ENCODE results near the gene RIMBP2.

Gene RIMBP2

GRCh38 chr12:130525384-130526172 lies 190.5 kb downstream of the RIMBP2 start:
- no peak for DNase-seq

GRCh38 chr12:130524759-130525158 lies 191.3 kb downstream of the RIMBP2 start:
- DNase-seq = no peak

- DNase-seq = no peak
Measured at GRCh38 chr12:130523863-130524614, 192.1 kb downstream of the RIMBP2 start.

GRCh38 chr12:130523208-130523607 lies 192.9 kb downstream of the RIMBP2 start:
- DNase-seq = no peak

GRCh38 chr12:130522244-130522834 lies 193.8 kb downstream of the RIMBP2 start:
- no peak for DNase-seq

GRCh38 chr12:130521375-130522124 lies 194.5 kb downstream of the RIMBP2 start:
- DNase-seq = no peak

- DNase-seq = no peak
Measured at GRCh38 chr12:130520784-130521183, 195.3 kb downstream of the RIMBP2 start.

GRCh38 chr12:130517588-130517987 lies 198.5 kb downstream of the RIMBP2 start:
- DNase-seq = no peak

- DNase-seq = no peak
Measured at GRCh38 chr12:130514149-130514551, 201.9 kb downstream of the RIMBP2 start.

- DNase-seq = no peak
Measured at GRCh38 chr12:130513556-130513955, 202.5 kb downstream of the RIMBP2 start.

GRCh38 chr12:130511285-130511684 lies 204.8 kb downstream of the RIMBP2 start:
- DNase-seq = no peak

GRCh38 chr12:130509454-130509853 lies 206.6 kb downstream of the RIMBP2 start:
- DNase-seq = no peak

GRCh38 chr12:130508847-130509246 lies 207.3 kb downstream of the RIMBP2 start:
- DNase-seq = no peak

- DNase-seq = no peak
Measured at GRCh38 chr12:130508318-130508717, 207.8 kb downstream of the RIMBP2 start.

GRCh38 chr12:130506844-130507243 lies 209.3 kb downstream of the RIMBP2 start:
- no peak for DNase-seq

GRCh38 chr12:130504840-130505175 lies 211.3 kb downstream of the RIMBP2 start:
- DNase-seq = no peak

GRCh38 chr12:130504110-130504839 lies 211.8 kb downstream of the RIMBP2 start:
- no peak for DNase-seq

- DNase-seq = no peak
Measured at GRCh38 chr12:130501821-130502220, 214.3 kb downstream of the RIMBP2 start.

- DNase-seq = no peak
Measured at GRCh38 chr12:130500835-130501330, 215.2 kb downstream of the RIMBP2 start.

GRCh38 chr12:130499474-130499873 lies 216.6 kb downstream of the RIMBP2 start:
- no peak for DNase-seq

GRCh38 chr12:130498589-130499385 lies 217.3 kb downstream of the RIMBP2 start:
- DNase-seq = no peak

Data from activated gamma-delta T cell (primary cell).